Heart left ventricle (tissue), 16 donors: ENCODE data around the gene PHOX2B. TPM values are rescaled to one million over a fixed set of nuclear protein-coding genes. Genes with fewer than 3 reads are reported as not detected.

Experiments
- ATAC-seq, 4 donors: fragments of 200-7000 bp; cut with Tn5 transposase; one replicate each; pipeline ENCODE4 v1.9.1; 2020 to 2022; ENCODE audit warnings: moderate library complexity in 4 of 4, mild to moderate bottlenecking in 3 of 4, moderate number of reproducible peaks in 1 of 4
- DNase-seq, 5 donors: peaks; one replicate each; pipeline ENCODE4 v3.0.0-alpha.2; 2020
- H3K27ac ChIP-seq, 12 donors: fragments of 200-600 bp; sonication (generic) in 4 of 12; one replicate each; pipeline versions ENCODE4 v1.5.0 to v1.8.0; 2016 to 2022; ENCODE audit warnings: mild to moderate bottlenecking in 2 of 12
- H3K27me3 ChIP-seq, 9 donors: fragments of 200-600 bp; sonication (generic) in 2 of 9; one replicate each; pipeline versions ENCODE4 v1.5.1 to v1.8.0; 2016 to 2022; ENCODE audit warnings: mild to moderate bottlenecking in 3 of 9
- H3K36me3 ChIP-seq, 9 donors: fragments of 200-600 bp; sonication (generic) in 2 of 9; one replicate each; pipeline versions ENCODE4 v1.5.0 to v1.8.0; 2018 to 2022; ENCODE audit warnings: mild to moderate bottlenecking in 2 of 9
- H3K4me1 ChIP-seq, 12 donors: fragments of 200-600 bp; sonication (generic) in 4 of 12; one replicate each; pipeline versions ENCODE4 v1.5.0 to v1.8.0; 2016 to 2022; ENCODE audit warnings: mild to moderate bottlenecking in 3 of 12
- H3K4me3 ChIP-seq, 12 donors: fragments of 200-600 bp; sonication (generic) in 4 of 12; one replicate each; pipeline versions ENCODE4 v1.5.0 to v1.8.0; 2017 to 2022; ENCODE audit warnings: mild to moderate bottlenecking in 9 of 12, moderate library complexity in 4 of 12
- H3K9me3 ChIP-seq, 12 donors: fragments of 200-600 bp; sonication (generic) in 4 of 12; one replicate each; pipeline versions ENCODE4 v1.5.0 to v1.8.0; 2016 to 2022; ENCODE audit warnings: mild to moderate bottlenecking in 1 of 12
- CTCF ChIP-seq, 12 donors: fragments of 200-600 bp; sonication (generic) in 4 of 12; IDR thresholded peaks; one replicate each; pipeline versions ENCODE4 v1.5.0 to v1.8.0; 2018 to 2022; ENCODE audit warnings: antibody characterized with exemption in 12 of 12, mild to moderate bottlenecking in 5 of 12
- POLR2A ChIP-seq, 2 donors: fragments of 450-650 bp; IDR thresholded peaks; one replicate each; pipeline ENCODE4 v1.6.1; 2017; ENCODE audit warnings: antibody characterized with exemption in 2 of 2, mild to moderate bottlenecking in 2 of 2, moderate library complexity in 2 of 2
- whole genome bisulfite sequencing, 4 donors: extraction: QIAGEN DNeasy Blood & Tissue Kit in 2 of 4; methylation state at CpG; one replicate each; pipeline versions ENCODE4 v1.1.5 to v1.1.7; 2013 to 2018; 5-methylcytosine and 5-hydroxymethylcytosine counted together
- intact Hi-C, 10 donors: fragments of 100-400 bp; cut with DNase I; formaldehyde crosslinking; loops; one replicate each; pipeline versions ENCODE4 v1.11.1 to v1.14.2; 2022
- polyA plus RNA-seq, 2 donors: library from polyadenylated mRNA; stranded (reverse); fragments of 200-250 nt; gene quantifications; one replicate each; pipeline ENCODE4 v1.2.3, GENCODE V29; 2013
- total RNA-seq, 9 donors: library from RNA; depleted of rRNA in 2 of 9; stranded (reverse); fragments of >200 nt in 2 of 9; fragmentation: NEBNext Ultra II Directional in 3 of 9; extraction: Animal tissue kit (Norgen Biotek cat#: 25700) in 3 of 9; gene quantifications; one replicate each; pipeline versions ENCODE4 v1.1.0 to v1.2.4, GENCODE V29; 2016 to 2023
- donor health status: ischemic (EF 13 %, LVEDD 7.1; RV severe dilation, severe dysfunction).
- donor health status: healthy with polysubstance abuse.
- donor health status: DM: no; HTN: yes; CAD: no.
- donor health status: DM: no; HTN: no; CAD: no.
- donor health status: ischemic (EF 25% LVEDD 6.9; RV normal size, moderate dysfunction).
- donor health status: ischemic (EF 25% LVEDD 5.7; RV mildly dilated, moderate dysfunction).
- donor health status: healthy.
- donor health status: DM: yes; HTN: yes; CAD: no.
- donor health status: ischemic (EF 35%, LVEDD 5.7; RV mildly dilated, moderate dysfunction).
- donor health status: nonischemic (EF 11% LVEDD 7.7; RV severe dilation, severe dysfunction).
- donor health status: DM: yes; HTN: yes; CAD: no.
- donor health status: PGD.
- donor health status: ischemic (EF 29% LVEDD 5.4; RV normal size, mild dysfunction).
- donor health status: nonischemic (EF 23%, LVEDD 6.1; RV moderate dilation, normal function).

PHOX2B gene
- total and polyA plus RNA-seq, 11 donors, result not detected

- H3K4me3 ChIP-seq, result no peak overlapping the region
- TF ChIP-seq CTCF (IDR thresholded peaks at IDR 0.05), result no peak
- TF ChIP-seq POLR2A (IDR thresholded peaks at IDR 0.05), result no peak
- 61 to 82% (median 79%) methylated on average over 1 of the region's 1 CpG for WGBS, 4 donors
- H3K36me3 ChIP-seq, result no peaks in the 10 kb centered on the region
- H3K27me3 ChIP-seq, result peaks cover 0 to 21% (median 0%) of the 10 kb centered on the region in 9 donors
- ATAC-seq (no peak), DNase-seq (no peak)
- no peak overlapping the region for H3K27ac ChIP-seq
- intact Hi-C loops, result no loop called here
- no peaks in the 10 kb centered on the region for H3K4me1 ChIP-seq
- H3K9me3 ChIP-seq, result no peaks in the 10 kb centered on the region
Observed at GRCh38 chr4:41785665-41786064, 37.1 kb upstream of the PHOX2B start.

GRCh38 chr4:41784191-41784979 lies 35.9 kb upstream of the PHOX2B start:
- no peaks in the 10 kb centered on the region for H3K9me3 ChIP-seq
- 82 to 88% (median 87%) methylated on average over 9 of the region's 9 CpGs for WGBS, 4 donors
- H3K36me3 ChIP-seq, result no peaks in the 10 kb centered on the region
- TF ChIP-seq POLR2A (IDR thresholded peaks at IDR 0.05) (no peak), CTCF (IDR thresholded peaks at IDR 0.05) (no peak)
- no peak overlapping the region for H3K4me3 ChIP-seq
- no peak for ATAC-seq
- H3K27me3 ChIP-seq, result peaks cover 0 to 27% (median 0%) of the 10 kb centered on the region in 9 donors
- H3K4me1 ChIP-seq, result no peaks in the 10 kb centered on the region
- H3K27ac ChIP-seq, result no peak overlapping the region
- intact Hi-C loops, result no loop called here
- DNase-seq, result no peak

- no peak for DNase-seq
- intact Hi-C loops, result no loop called here
- H3K4me3 ChIP-seq, result no peak overlapping the region
- no peaks in the 10 kb centered on the region for H3K4me1 ChIP-seq
- H3K27ac ChIP-seq, result no peak overlapping the region
- no peaks in the 10 kb centered on the region for H3K9me3 ChIP-seq
- 89 to 92% (median 91%) methylated on average over 3 of the region's 3 CpGs for WGBS, 4 donors
- no peak for ATAC-seq
- no peaks in the 10 kb centered on the region for H3K36me3 ChIP-seq
- no peak for TF ChIP-seq POLR2A (IDR thresholded peaks at IDR 0.05)
- TF ChIP-seq CTCF (IDR thresholded peaks at IDR 0.05), result no peak
- H3K27me3 ChIP-seq, result peaks cover 0 to 26% (median 3%) of the 10 kb centered on the region in 9 donors
Observed at GRCh38 chr4:41776466-41776865, 27.9 kb upstream of the PHOX2B start.

GRCh38 chr4:41763729-41764128 lies 15.2 kb upstream of the PHOX2B start:
- H3K36me3 ChIP-seq, result no peaks in the 10 kb centered on the region
- intact Hi-C loops, result no loop called here
- H3K4me1 ChIP-seq, result no peaks in the 10 kb centered on the region
- DNase-seq (no peak), ATAC-seq (no peak)
- H3K27ac ChIP-seq, result no peak overlapping the region
- TF ChIP-seq POLR2A (IDR thresholded peaks at IDR 0.05) (no peak), CTCF (IDR thresholded peaks at IDR 0.05) (no peak)
- H3K9me3 ChIP-seq, result no peaks in the 10 kb centered on the region
- 68 to 82% (median 79%) methylated on average over 2 of the region's 2 CpGs for WGBS, 4 donors
- H3K4me3 ChIP-seq, result no peak overlapping the region
- H3K27me3 ChIP-seq, result peaks cover 0 to 85% (median 38%) of the 10 kb centered on the region in 9 donors
